GM12891 (cell line): ENCODE measurements around the gene TULP4.
"Not testable (repeated sequence)": the region's sequence is repeated elsewhere in the genome, so short reads cannot be mapped to it uniquely, and the experiment has no call there.

Experiments
- POLR2A ChIP-seq: IDR thresholded peaks from 2 replicates; pipeline ENCODE4 v1.6.1; 2011; ENCODE audit warnings: low read depth, low read length, control low read depth
- POLR2AphosphoS5 ChIP-seq: IDR thresholded peaks from 2 replicates; pipeline ENCODE4 v1.6.1; 2011; ENCODE audit warnings: low read depth, low read length, control low read depth
- SPI1 ChIP-seq: IDR thresholded peaks from 2 replicates; pipeline ENCODE4 v1.6.1; 2011; ENCODE audit warnings: low read depth, low read length, control low read depth
- TAF1 ChIP-seq: IDR thresholded peaks from 2 replicates; pipeline ENCODE4 v1.6.1; 2011; ENCODE audit warnings: low read depth, low read length, control low read depth

GRCh38 chr6:158348737-158349504, 36.7 kb downstream of the TULP4 start:
- TF ChIP-seq POLR2A, SPI1, TAF1, POLR2AphosphoS5: not testable (repeated sequence)
